Activated naive CD4-positive, alpha-beta T cell treated with Interleukin-2 at 50 U/mL for 16 hours (primary cell): Measurements from ENCODE around the gene SYT12.
"Not testable (repeated sequence)": the region's sequence is repeated elsewhere in the genome, so short reads cannot be mapped to it uniquely, and the experiment has no call there.

ENCODE experiments used
- DNase-seq: peaks from one replicate; pipeline ENCODE4 v3.0.0-alpha.2; 2020

The SYT12 gene

GRCh38 chr11:66999555-66999954 is 23.4 kb upstream of the SYT12 start:
- DNase-seq: no peak

- no peak for DNase-seq
These were observed 21.6 kb upstream of the SYT12 start for GRCh38 chr11:67001332-67001731.

DNA sequence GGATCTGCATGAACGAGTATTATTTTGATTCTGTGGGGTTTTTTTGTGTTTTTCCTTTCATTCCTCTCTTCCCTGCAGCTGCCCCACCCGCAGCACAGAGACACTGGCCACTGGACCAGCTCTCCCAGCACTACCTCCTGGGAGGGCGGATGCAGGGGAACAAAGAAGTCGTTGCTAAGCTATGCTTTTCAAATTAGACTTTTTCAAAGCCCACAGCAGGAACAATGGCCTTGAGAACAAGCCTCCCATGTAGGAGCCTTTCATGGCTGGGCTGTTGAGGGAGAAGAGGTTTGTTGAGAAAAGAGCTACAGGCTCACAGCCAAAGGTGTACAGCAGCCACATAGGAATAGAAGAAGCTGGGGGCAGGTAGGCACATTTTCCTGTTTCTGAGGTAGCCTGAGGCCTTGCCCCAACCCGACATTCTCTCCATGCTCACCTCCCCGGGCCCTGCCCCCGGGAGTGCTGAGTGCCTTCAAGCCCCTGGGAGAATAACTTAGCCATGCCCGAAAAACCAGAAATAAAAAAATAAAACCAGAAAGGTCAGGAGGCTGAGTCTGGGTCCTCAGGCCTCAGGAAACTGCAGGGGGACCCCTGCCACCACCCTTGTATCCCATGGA is 20.5 kb upstream of the SYT12 start:
- DNase-seq: no peak

- no peak for DNase-seq
These were observed 20.0 kb upstream of the SYT12 start for GRCh38 chr11:67002921-67003411.

DNA sequence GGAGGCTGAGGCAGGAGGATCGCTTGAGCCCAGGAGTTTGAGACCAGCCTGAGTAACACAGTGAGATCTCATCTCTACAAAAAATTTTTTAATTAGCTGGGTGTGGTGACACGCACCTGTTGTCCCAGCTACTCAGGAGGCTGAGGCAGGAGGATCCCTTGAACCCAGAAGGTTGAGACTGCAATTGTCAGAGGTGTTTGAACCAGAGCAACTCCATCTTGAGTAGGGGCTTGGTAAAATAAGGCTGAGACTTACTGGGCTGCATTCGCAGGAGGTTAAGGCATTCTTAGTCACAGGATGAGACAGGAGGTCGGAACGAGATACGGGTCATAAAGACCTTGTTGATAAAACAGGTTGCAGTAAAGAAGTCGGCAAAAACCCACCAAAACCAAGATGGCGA is 17.7 kb upstream of the SYT12 start:
- DNase-seq: not testable (repeated sequence)

GRCh38 chr11:67006029-67006884 is 16.7 kb upstream of the SYT12 start:
- DNase-seq: peak; percentile 21

DNA sequence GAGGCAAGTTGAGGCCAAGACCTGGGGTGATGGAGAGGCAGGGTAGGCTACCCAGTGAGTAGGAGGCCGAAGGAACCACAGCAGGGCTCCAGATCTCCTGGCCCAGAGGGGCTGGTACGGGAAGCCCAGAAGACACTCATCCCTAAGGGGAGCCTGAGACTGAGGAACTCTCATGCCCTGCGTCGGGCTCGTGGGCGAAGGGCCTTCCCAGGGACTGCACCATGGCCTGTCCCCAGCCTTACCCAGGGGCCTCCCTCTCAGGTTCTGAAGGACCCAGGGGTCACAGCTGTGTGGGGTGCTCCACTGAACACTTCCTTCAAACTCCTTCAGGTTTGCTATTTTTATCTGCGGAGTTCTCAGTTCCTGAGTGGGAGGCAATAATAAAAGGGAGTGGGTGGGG is 15.8 kb upstream of the SYT12 start:
- DNase-seq: no peak

- no peak for DNase-seq
These were observed 12.5 kb upstream of the SYT12 start for GRCh38 chr11:67010296-67010905.

DNA sequence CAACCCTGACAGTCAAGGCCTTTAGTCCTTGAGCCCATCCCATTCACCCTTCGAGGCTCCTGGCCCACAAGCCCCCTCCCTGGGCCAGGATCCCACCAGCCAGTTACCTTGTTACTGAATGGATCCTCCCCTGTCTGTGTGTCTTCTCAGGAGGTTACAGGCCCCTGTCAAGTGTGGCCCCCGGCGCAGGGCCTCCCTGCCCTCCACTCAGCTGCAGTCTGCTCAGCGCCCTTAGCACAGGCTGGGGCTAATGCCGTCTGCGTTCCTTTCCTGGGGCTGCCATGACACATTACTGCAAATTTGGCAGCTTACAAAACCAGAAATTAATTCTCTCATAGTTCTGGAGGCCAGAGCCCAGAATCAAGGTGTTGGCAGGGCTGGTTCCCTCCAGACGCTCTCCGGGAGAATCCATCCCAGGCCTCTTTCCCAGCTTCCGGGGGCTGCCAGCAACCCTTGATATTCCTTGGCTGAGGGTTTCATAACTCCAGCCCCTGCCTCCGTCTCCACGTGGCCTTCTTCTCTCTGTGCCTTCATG is 9.4 kb upstream of the SYT12 start:
- DNase-seq: no peak

GRCh38 chr11:67014343-67014742 is 8.6 kb upstream of the SYT12 start:
- no peak for DNase-seq

DNA sequence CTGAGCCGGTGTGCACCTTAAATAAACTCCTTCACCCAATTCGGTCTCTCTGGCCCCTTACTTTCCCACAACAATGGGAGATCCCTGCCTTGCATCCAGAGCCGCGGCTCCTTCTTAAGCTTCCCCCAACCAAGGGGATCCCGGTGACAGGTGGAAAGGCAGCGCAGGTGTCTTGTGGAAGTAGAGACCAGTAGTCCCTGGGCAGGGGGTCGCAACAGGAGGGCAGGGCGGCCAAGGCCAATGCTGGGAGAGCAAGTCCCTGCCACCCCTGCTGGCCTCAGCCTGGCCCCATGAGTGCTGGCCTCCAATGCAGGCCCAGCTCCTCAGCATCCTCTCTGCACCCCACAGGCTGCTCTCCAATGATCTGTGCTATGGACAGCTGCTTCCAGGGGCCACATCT is 7.9 kb upstream of the SYT12 start:
- no peak for DNase-seq

DNA sequence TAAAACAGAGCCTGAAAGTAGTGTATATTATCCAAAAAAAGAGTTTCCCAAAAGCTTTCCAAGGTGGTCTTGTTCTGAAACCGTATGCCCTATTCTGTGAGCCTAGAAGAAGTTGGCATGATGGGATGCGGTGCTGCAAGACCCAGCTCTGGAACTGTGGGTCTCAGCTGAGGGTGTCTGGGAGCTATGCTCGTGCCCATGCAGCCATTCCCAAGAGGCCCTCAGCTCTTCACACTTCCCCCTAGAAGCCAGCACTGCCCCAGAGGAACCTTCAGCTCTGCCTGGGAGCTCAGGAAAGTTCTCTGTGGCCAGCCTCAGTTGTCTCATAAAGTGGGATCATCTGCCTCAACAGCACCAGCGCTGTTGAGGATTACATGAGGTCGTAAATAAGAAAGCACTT is 6.4 kb upstream of the SYT12 start:
- DNase-seq: no peak

DNA sequence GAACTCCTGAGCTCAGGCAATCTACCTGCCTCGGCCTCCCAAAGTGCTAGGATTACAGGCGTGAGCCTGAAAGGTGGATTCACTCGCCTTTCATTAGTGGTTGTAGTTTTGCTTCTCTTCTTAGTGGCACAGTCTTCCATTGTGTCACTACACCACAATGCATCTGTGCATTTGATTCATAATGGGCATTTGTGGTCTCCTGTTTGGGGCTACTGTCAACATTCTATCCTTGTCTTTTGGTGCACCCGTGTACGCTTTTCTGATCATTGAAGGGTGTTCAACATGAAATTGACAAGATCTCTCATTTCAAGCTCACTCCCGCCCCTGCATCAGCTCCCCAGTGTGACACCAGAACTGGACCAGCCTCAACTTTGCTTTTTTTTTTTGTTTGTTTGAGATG is 2.0 kb upstream of the SYT12 start:
- DNase-seq: no peak

DNA sequence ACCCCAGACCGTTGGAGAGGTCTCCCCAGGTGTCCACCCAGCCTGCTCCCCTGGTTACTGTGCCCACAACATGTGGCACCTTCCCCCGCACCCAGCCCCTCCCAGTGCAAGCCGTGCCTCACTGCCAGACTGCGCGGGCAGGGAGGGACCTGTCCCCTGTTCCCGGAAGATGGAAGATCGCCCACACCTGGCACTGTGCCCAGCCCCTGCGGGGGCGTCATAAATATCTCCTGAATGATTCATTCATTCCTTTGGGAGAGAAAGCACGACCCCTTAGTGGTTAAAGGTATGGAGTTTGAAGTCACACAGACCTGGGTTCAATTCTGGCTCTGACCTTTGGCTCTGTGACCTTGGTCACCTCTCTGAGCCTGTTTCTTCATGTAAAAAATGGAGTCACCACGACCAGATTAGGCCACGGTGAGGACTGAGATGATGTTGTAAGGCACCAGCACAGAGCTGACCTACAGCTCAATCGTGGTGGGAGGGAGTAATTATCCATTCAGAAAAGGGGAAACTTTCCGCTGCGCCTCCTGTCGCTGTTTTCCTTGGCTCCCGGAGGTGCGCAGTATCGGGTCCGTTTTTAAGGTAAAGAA is 497 bp upstream of the SYT12 start:
- DNase-seq: no peak

DNA sequence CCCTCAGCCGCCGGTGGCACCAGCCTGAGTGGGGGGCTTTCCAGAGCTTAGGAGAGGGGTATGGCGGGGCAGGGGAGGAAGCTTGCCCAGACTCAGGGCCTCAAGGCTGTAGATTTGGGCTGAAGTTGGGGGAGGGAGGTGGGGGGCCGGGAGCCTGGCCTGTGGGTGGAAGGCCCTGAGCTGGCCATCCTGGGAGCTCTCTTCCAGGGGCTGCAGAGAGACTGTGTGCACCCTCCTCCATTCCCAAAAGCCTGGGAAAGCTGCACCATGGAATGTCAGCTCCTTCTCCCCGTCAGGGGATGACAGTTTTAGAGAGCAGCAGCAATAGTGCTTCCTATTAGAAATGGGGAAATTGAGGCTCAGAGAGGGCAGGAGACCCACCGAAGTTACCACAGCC is 1.0 kb downstream of the SYT12 start:
- no peak for DNase-seq

DNA sequence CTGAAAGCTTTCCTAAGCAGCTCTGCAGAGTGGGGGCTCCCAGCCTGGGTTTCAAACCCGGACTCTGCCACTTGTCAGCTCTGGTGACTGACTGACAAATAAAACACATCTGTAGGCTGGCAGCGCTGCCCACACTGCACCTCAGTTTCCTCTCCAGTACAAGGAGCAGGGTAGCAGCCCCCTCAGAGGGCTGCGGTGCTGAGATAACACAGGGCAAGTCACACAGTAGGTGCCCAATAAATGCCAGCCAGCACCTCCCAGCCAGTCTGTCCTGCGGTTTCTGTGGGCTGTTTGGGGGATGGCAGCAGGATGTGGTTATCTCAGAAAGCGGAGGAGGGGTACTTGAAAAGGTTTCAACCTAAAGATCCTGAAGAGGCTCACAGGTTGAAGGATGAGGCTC is 1.5 kb downstream of the SYT12 start:
- DNase-seq: peak; percentile 52

- DNase-seq: no peak
These were observed 2.0 kb downstream of the SYT12 start for GRCh38 chr11:67024966-67025365.

- no peak for DNase-seq
These were observed 2.8 kb downstream of the SYT12 start for GRCh38 chr11:67025750-67026149.

DNA sequence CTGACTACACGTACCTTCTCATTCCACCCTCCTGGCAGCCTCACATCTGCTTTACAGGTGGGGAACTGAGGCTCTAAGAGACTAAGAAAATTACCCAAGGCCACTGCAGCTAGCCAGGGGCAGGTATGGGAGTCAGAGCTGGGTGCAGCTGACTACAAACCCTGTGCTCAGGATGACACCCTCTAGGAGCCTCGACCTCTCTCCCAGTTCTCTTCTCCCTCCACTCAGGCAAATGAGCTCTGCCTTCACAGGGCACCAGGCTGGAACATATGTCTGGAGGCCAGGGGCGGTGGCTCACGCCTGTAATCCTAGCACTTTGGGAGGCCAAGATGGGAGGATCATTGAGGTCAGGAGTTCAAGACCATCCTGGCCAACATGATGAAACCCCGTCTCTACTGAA is 4.0 kb downstream of the SYT12 start:
- DNase-seq: no peak

DNA sequence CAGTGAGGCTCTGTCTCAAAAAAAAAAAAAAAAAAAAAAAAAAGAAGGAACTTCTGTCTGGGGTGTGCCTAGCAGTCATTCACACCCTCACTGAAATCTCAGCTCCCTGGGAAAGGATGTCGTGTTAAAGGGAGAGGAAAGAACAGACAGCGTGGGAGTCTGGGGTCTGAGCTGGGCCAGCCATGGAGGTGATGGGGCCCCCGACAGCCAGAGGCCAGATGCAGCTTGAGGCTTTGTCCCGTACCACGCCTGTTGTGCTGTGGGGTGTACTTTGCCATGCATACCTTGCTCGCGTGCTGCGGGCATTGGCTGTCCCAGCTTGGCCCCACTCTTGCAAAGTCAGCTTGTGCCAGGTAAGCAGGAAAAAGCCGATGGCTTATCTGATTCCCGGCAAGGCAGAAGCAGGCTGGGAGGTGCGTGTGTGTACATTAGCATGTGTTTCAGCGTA is 4.6 kb downstream of the SYT12 start:
- DNase-seq: no peak

- DNase-seq: no peak
These were observed 5.1 kb downstream of the SYT12 start for GRCh38 chr11:67027943-67028542.

GRCh38 chr11:67029146-67029545 is 6.2 kb downstream of the SYT12 start:
- no peak for DNase-seq

DNA sequence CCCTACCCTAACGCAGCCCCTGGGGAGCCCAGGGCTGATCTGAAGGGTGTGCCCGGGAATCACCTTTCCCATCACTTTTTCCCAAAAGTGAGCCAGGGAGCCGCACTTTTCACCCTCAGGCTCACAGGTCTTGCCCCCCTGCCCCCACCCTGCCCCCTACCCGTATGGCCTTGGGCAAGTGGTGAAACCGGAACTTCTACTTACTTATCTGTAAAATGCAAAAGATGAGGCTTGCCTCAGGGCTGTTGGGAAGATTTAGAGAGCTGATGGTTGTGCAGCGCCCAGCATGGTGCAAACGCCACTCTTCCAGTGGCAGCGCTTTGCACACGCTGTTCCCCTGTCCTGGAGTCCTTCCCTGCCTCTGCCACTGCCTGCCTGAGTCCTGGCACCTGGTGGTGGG is 8.0 kb downstream of the SYT12 start:
- no peak for DNase-seq
